ENCODE results near the gene RBM45.

The RBM45 gene

DNA sequence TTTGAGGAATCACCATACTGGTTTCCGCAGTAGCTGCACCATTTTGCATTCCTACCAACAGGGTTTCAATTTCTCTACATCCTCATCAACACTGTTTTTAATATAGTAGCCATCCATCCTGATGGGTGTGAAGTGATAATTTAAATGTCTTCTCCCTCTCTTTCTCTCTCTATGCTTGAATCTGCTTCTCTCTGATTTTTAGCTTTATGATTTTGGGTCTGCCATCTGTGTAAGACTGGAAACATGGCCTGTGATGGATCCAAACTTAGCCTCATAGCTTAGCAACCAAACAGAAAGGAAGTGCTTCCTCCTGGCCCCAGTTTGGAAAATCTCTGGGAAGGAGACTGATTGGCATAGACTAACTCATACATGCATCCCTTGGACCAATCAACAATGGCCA lies 48.4 kb downstream of the RBM45 start:
- DNase-seq (ENCODE audit: low read depth in 2 of 2), result no peak

DNA sequence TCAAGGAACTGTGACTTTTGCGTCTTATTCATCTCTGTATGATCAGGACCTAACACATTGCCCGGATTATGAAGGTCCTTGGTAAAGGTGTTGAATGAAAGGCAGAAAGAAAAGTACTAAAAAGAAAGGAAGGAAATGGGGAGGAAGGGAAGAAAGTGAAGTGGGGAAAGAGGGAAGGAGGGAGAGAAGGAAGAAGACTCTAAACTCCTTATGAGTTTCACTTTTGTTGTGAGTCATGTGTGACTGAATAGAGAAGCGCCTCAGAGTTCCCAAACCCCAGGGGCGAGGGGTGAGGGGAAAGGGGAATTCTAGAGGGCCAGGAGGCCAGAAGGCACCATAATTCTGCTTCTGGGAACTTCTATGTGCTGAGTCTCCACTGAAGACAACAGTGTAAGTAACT lies 51.2 kb downstream of the RBM45 start:
- DNase-seq (ENCODE audit: low read depth in 2 of 2), result no peak

DNA sequence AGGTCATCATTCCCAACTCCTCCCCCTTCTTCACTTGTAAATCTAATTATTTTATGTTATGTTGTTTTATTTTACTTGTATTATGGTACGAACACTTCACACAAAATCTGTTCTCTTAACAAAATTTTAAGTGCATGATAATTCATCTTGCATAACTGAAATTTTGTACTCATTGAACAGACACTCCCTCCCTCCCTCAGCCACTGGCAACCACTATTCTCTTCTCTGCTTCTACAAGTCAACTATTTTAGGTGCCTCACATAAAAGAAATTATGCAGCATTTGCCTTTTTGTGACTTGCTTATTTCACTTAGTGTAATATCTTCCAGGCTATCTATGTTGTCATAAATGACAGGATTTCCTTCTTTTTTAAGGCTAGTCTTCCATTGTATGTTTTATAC lies 51.7 kb downstream of the RBM45 start:
- no peak for DNase-seq (ENCODE audit: low read depth in 2 of 2)

DNA sequence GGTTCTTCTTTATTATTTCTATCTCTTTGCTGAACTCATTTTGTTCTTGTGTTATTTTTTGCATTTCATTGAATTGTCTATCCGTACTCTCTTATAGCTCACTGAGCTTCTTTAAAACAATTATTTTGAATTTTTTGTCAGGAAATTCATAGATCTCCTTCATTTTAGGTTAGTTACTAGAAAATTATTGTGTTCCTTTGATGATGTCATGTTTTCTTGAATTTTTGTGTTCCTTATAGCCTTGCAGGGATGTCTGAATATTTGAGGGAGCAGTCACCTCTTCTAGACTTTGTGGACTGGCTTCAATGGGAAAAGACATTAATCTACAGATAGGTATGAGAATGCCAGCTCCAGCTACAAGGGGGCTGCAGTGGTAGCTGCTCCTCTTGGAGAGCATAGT lies 61.4 kb downstream of the RBM45 start:
- DNase-seq (ENCODE audit: low read depth in 2 of 2), result no peak

DNA sequence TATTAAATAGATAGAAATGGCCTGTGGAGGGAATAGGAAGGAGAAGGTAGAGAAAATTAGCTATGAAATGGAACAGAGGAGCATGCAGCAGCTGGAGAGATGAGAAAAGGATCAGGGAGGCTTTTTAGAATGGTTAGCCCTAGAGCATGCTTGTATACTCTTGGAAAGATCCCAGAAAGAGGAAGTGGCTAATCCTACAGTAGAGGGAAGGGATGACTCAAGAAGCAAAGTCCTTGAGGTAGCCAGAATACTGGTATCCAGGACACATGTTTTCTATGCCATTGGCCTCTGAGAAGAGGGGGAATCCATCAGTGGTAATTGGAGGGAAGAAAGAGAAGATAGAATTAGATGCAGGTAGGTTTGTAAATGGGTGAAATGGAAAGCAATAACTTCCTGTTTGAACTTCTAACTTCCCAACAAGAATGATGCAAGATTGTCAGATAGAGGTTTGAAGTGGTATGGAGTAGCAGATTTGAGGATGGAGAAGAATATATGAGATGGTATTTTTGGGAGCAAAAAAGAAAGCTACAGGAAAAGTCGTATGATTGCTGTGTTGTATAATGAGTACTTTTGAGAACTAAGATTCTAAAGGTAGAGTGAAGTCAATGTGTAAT lies 64.9 kb downstream of the RBM45 start:
- DNase-seq (ENCODE audit: low read depth in 2 of 2), result no peak
